HG02885 (cell line): ENCODE data around the gene DTHD1.

Source experiments
- ATAC-seq: cut with Tn5 transposase; IDR thresholded peaks from one replicate; pipeline ENCODE4 v1.9.1; 2021; ENCODE audit warnings: mild to moderate bottlenecking; ENCODE audit not compliant: unreplicated experiment, poor library complexity

DTHD1 gene

GRCh38 chr4:36269101-36269500 is 12.3 kb upstream of the DTHD1 start:
- no peak for ATAC-seq

DNA sequence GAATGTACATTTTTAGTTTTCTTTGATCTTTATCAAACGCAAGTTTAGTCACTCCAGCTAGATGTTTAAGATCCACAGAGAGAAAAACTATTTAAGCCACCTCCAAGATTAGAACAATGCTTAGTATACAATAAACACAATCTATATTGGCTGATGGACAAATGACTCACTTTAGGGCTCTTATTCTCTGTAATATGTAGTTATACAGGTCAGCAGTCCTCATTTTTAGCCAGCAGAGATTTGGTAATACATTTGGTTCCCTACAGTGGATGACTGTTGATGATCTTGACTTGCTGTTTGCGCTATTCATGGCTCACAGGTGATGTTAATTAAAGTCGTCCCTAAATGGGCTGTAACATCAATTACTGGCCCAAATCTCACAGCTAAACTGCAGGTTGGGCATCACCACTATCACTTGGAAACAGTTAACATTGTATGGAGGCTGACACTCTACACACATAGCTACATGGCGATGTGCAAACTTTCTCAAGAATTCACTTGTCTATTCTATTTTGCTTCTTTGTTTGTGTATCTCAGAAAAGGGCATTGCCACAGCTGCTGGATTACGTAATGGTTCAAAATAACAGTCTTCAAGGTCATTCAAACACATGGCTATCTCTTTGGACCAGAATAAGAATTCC is 11.8 kb upstream of the DTHD1 start:
- no peak for ATAC-seq

DNA sequence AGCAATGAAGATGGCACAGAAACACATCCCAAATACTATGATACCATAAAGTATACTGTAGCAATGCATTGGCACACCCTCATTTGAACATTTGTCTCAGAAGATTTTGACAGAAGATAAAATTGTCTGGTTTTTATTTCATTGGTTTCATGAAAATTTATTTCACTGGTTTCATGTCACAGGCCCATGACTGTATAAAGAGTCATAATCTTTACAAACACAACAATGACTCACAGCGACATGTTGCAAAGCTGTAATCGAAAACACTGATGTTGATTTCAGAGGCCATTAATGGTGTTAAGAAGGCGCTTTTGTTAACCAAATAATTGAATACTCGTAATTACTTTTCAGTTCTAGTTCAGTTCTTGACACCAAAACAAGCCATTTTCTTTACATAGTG is 8.1 kb upstream of the DTHD1 start:
- ATAC-seq = no peak

GRCh38 chr4:36274158-36274557 is 7.3 kb upstream of the DTHD1 start:
- ATAC-seq = no peak

- peak; percentile 63 for ATAC-seq
Observed at GRCh38 chr4:36277533-36277932, 3.9 kb upstream of the DTHD1 start.

GRCh38 chr4:36278789-36279188 is 2.6 kb upstream of the DTHD1 start:
- peak; percentile 47 for ATAC-seq

GRCh38 chr4:36280555-36280954 is 861 bp upstream of the DTHD1 start:
- no peak for ATAC-seq

DNA sequence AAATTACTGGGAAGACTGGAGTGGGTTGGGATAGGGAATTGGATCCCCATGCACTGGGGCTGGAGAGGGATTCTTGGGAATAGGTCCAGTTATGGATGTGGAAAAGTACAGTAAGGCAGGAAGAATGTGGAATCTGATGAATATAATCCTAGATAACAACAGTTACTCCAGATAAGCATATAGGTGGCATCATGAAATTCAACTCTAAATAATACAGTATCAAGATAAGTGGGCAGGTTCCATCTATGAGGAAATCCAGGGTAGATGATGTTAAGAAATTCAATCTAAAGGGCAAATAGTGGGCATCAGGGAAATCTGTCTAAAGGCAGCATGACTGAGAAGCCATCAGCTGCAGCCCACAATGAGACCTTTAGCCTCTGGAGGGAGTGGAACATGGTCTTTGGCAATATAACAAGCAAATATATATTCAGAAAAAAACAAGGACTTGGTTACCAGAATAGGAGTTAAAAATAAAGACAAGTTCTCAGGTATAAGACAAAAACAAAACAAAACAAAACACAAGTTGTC is 1.2 kb downstream of the DTHD1 start:
- no peak for ATAC-seq

GRCh38 chr4:36283912-36284465 is 2.6 kb downstream of the DTHD1 start:
- ATAC-seq = no peak

DNA sequence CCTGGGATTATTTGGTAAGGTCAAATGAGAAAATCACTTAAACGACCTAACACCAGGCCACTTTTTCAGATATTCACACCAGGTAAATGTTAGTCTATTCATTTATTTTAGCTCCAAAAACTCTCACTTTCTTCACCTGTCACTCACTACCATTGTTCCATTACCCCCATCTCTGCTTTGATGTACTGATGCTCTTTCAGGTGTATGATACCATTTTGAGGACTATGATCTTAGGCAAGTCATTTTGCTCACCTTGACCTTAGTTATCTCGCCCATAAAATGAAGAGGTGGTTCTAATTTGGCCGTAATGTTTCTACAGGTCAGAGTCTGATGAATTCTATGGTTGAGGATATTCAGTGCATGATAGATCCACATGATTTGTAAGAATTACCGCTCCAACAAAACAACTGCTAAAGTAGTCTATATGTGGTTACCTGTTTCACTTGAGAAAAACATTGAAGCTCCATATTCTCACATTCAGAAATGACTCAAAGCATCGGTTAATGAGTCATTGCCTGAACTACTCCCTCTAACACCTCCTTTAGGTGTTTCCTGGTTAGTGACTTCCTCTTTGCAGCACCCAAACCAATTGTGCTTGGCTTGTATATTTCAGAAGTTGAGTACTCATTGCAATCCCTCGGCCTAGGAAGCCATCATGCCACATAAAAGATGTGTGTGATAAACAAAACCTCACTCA is 4.5 kb downstream of the DTHD1 start:
- ATAC-seq = peak; percentile 99

GRCh38 chr4:36286481-36286871 is 5.1 kb downstream of the DTHD1 start:
- no peak for ATAC-seq

DNA sequence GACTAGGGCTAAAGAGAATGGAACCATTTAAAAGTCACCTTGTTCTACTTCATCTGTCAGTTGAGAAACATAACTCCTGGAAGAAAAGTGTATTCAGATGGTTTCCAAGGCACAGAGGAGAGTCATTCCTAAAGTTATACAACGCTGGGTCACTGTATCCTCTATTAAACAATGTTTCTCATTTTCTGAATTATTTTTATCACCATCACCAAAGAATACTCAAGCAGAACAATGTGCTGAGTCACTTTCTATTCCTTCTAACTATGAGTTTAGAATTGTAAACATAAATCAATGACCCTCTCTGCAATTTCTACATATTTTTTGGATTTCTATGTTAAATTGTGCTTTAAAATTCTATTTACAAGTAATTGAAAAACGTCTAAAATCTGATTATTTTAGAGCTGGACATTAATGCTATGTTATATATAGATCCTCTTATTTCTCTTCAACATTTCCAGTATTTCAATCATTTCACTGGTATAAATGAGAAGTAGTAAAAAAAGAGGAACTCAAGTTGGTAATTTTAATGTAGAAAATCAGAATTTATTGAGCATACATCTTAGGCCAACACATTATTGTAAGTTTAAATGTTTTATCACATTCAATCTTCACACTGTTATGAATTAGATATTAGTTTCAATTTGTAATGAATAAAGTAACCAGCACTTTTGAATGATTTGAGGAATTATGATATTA is 7.5 kb downstream of the DTHD1 start:
- no peak for ATAC-seq

GRCh38 chr4:36290641-36291040 is 9.2 kb downstream of the DTHD1 start:
- ATAC-seq = no peak

DNA sequence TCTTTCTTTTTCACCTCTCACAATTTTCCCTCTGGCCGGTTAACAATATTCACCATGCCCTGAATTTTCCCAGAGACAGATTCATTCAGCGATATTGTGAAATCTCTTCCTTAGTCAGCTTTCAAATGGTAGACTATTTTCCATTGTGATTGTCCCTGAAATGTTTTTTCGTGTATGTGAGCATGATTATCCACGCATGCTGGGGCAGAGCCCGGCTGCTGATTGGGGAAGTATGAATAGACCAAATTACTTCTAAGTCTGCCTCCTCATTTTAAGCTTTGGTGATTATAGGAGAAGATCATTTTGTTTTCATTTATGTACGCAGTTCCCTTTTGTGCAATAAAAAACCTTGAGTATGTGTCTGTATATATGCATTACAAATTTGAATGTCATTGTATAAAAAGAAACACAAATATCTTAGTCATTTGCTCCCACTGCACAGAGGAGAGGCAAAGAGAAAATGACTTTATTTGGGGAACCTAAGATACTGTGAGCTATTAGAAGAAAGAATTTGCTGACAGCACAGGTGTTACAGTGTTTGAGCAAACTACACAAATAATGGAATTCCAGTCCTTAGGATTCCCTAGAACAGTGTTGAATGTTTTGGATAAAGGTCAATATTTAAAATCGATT is 11.3 kb downstream of the DTHD1 start:
- ATAC-seq = no peak

- no peak for ATAC-seq
Observed at GRCh38 chr4:36301127-36301526, 19.7 kb downstream of the DTHD1 start.

- ATAC-seq = peak; percentile 59
Observed at GRCh38 chr4:36303426-36304137, 22.2 kb downstream of the DTHD1 start.

- ATAC-seq = no peak
Observed at GRCh38 chr4:36304138-36304681, 22.8 kb downstream of the DTHD1 start.

GRCh38 chr4:36308150-36308549 is 26.7 kb downstream of the DTHD1 start:
- no peak for ATAC-seq

GRCh38 chr4:36310216-36310615 is 28.8 kb downstream of the DTHD1 start:
- no peak for ATAC-seq

- peak; percentile 82 for ATAC-seq
Observed at GRCh38 chr4:36310793-36311192, 29.4 kb downstream of the DTHD1 start.
